OCI-LY3 (cell line): ENCODE measurements around the gene SNF8.

Experiments used
- CTCF ChIP-seq: fragments of 200-600, 300-600 bp; sonication (generic); IDR thresholded peaks from 2 replicates; pipeline ENCODE4 v1.5.1; 2014; ENCODE audit warnings: antibody characterized with exemption, low read length, low read depth
- EZH2phosphoT487 ChIP-seq: fragments of 200-600 bp; shearing (Covaris generic); IDR thresholded peaks from 2 replicates; pipeline ENCODE4 v1.6.1; 2018; ENCODE audit warnings: antibody characterized with exemption, mixed run types, low read depth

DNA sequence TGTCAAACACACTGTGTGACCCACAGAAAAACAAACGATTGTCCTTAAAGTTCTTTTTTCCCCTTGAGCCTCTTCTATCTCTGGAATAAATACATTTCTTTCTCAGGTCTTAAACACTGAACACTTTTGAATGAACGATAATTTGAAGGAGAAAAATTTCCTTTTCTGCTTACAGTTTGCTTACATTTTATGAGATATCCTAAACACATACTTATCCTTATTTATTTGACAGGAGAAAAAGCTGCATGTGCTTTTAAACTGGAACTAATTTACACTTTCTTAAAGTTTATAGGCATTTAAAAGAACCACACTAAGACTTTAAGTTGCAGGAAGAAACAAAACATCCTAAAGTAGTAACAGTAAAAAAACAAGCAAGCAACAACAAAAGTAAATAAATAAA lies 47.8 kb upstream of the SNF8 start:
- TF ChIP-seq CTCF (no peak), EZH2phosphoT487 (no peak)
